ENCODE data around the gene C1orf141.
"Not testable (repeated sequence)": the region's sequence is repeated elsewhere in the genome, so short reads cannot be mapped to it uniquely, and the experiment has no call there.

C1orf141 gene

DNA sequence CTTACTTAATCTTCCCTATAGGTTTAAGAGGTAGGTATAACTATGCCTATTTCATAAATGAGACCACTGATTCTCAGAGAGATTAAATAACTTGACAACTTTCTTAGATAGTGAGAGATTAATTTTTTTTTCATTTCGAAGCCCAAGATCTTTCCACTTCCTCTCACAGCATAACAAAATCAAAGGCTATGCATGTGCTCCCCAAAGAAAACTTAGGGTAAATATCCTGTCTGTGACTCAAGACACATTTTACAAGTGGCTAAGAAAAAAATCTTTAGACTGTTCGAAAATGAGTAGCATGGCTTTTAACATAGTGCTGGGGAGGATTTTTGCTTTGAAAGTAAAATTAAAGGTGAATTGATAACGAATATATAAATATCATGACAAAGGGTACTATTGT lies 8.2 kb upstream of the C1orf141 start:
- no peak overlapping the region for H3K4me3 ChIP-seq (ENCODE audit: low read depth, low read length)
- no peak for TF ChIP-seq CTCF (IDR thresholded peaks at IDR 0.05; ENCODE audit: low read depth, low read length)

GRCh38 chr1:67141832-67142231 lies 7.1 kb upstream of the C1orf141 start:
- H3K4me3 ChIP-seq (ENCODE audit: low read depth, low read length): not testable (repeated sequence)

DNA sequence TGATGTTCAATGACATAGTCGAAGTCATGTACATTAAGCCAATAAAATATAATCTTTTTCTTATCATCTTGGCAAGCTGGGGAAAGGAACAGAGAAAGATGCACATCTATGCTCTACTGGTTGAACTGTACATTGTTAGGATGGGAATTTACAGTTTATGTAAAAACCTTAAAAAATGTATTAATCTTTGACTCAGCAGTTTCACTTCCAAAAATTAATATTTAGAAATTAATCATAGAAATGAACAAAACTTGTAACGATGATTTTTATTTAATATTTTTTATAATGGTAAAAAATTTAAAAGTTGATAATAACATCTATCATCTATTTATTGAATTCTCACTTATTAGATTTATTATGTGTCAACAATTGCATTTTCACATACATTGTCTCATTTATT lies 5.7 kb upstream of the C1orf141 start:
- no peak overlapping the region for H3K4me3 ChIP-seq (ENCODE audit: low read depth, low read length)
- no peak for TF ChIP-seq CTCF (IDR thresholded peaks at IDR 0.05; ENCODE audit: low read depth, low read length)

- H3K4me3 ChIP-seq (ENCODE audit: low read depth, low read length): no peak overlapping the region
- no peak for TF ChIP-seq CTCF (IDR thresholded peaks at IDR 0.05; ENCODE audit: low read depth, low read length)
These were observed 4.2 kb upstream of the C1orf141 start for GRCh38 chr1:67138813-67139499.

- TF ChIP-seq CTCF (IDR thresholded peaks at IDR 0.05; ENCODE audit: low read depth, low read length): no peak
- H3K4me3 ChIP-seq (ENCODE audit: low read depth, low read length): no peak overlapping the region
These were observed 2.6 kb upstream of the C1orf141 start for GRCh38 chr1:67137307-67137753.

GRCh38 chr1:67135354-67135753 lies 584 bp upstream of the C1orf141 start:
- no peak for TF ChIP-seq CTCF (IDR thresholded peaks at IDR 0.05; ENCODE audit: low read depth, low read length)
- no peak overlapping the region for H3K4me3 ChIP-seq (ENCODE audit: low read depth, low read length)

- TF ChIP-seq CTCF (IDR thresholded peaks at IDR 0.05; ENCODE audit: low read depth, low read length): no peak
- no peak overlapping the region for H3K4me3 ChIP-seq (ENCODE audit: low read depth, low read length)
These were observed 1.6 kb downstream of the C1orf141 start for GRCh38 chr1:67133177-67133576.

DNA sequence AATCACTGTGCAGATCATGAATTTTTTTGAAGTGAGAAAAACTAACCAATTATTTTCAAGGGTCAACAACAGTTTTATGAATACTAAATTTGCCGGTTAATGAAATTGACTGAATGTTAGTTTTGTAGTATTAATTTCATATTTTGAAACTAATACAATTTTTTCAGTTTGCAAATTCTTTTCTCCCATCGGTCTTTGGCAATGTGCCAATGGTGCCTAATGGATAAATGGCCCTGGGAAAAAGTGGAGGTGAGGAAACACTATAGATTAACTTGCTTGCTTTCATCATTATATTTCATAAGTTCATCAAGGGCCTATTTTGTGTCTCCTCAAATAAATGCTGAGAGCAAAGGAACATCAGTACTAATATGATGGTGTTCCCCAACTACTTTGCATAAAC lies 4.1 kb downstream of the C1orf141 start:
- TF ChIP-seq CTCF (IDR thresholded peaks at IDR 0.05; ENCODE audit: low read depth, low read length): no peak

More for the DNA sequence above, 4.1 kb downstream of the C1orf141 start:
- H3K4me3 ChIP-seq (ENCODE audit: low read depth, low read length): no peak overlapping the region
